Calu3 (cell line): ENCODE data around the gene TASP1. TPM values are rescaled to one million over a fixed set of nuclear protein-coding genes. Genes with fewer than 3 reads are reported as not detected.

Experiments used
- BruUV-seq: library from RNA; stranded (reverse); fragments of 400-500 nt; replicated peaks from 2 replicates; lab custom pipeline; 2021; lab: Mats Ljungman, UMichigan
- CTCF ChIA-PET: fragments of 300-600 bp; sonication (Branson Sonifier 250); formaldehyde crosslinking; loops from one replicate; lab custom pipeline; 2022; ENCODE audit warnings: antibody characterized with exemption; lab: Charles Lee
- DNase-seq: peaks from one replicate; pipeline ENCODE4 v3.0.0; 2022
- H3K27ac Mint-ChIP-seq: one replicate; pipeline ENCODE4 v1.8.0; 2022; ENCODE audit warnings: mixed read lengths; ENCODE audit not compliant: unreplicated experiment
- H3K27me3 Mint-ChIP-seq: one replicate; pipeline ENCODE4 v1.8.0; 2022; ENCODE audit warnings: mixed read lengths; ENCODE audit not compliant: unreplicated experiment
- H3K36me3 Mint-ChIP-seq: one replicate; pipeline ENCODE4 v1.8.0; 2022; ENCODE audit warnings: mild to moderate bottlenecking, moderate library complexity, mixed read lengths; ENCODE audit not compliant: insufficient read depth, unreplicated experiment
- H3K4me1 Mint-ChIP-seq: one replicate; pipeline ENCODE4 v1.8.0; 2022; ENCODE audit warnings: mild to moderate bottlenecking, low read depth, mixed read lengths; ENCODE audit not compliant: unreplicated experiment
- H3K4me3 Mint-ChIP-seq: one replicate; pipeline ENCODE4 v1.8.0; 2022; ENCODE audit warnings: mild to moderate bottlenecking, low read depth, moderate library complexity, mixed read lengths; ENCODE audit not compliant: unreplicated experiment
- H3K9me3 Mint-ChIP-seq: one replicate; pipeline ENCODE4 v1.8.0; 2022; ENCODE audit warnings: low read depth, mixed read lengths; ENCODE audit not compliant: unreplicated experiment
- CTCF ChIP-seq: fragments of 200-600 bp; IDR thresholded peaks from one replicate; pipeline ENCODE4 v1.8.0; 2022; ENCODE audit warnings: antibody characterized with exemption; ENCODE audit not compliant: unreplicated experiment
- intact Hi-C: fragments of 100-400 bp; cut with micrococcal nuclease; formaldehyde crosslinking; loops from one replicate; pipeline ENCODE4 v1.10.0; 2022; ENCODE audit not compliant: unreplicated experiment
- total RNA-seq: library from RNA; stranded (reverse); gene quantifications from 2 replicates; pipeline ENCODE4 v1.2.3, GENCODE V29; 2022

The TASP1 gene
- total RNA-seq, 1 experiment from 2014 or later, result 20.0 TPM

DNA sequence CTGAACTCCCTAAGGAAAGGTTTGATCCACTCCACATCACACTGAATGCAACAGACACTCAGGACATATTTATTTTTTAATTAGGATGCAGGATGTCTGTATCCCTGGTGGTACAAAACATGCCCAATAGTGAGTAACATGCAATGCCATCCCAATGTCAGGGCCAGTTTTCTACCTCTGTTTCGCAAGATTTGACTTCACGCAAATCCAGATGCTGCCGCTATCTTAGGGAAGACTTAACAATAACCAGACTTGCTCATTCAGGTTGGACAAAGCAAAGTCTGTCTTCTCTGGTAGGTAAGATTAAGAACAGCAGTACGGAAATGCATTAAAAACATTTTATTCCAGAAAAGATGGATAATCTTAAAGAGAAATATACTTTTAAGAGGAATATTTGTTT is 103.1 kb downstream of the TASP1 start:
- H3K4me3 Mint-ChIP-seq, result no peak overlapping the region
- BruUV-seq, result no TSS peak

DNA sequence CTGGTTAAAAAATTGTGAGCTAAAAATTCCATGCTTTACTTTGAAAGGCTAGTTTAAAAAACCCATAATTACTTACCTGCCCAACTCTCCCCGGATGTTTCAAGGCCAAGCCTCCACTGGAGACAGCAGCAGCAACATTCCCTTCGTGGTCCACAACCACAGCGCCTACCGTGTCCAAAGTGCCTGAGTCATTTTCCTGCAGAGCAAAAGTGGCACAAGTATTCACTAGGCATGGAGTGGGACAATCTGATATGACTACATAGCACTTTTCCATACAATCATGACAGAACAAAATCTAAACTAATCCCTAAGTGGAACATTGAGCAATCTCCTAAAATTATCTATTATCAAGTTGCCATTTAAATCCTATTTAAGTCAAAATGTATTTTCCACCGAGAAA is 104.8 kb downstream of the TASP1 start:
- no peaks in the 10 kb centered on the region for H3K36me3 Mint-ChIP-seq
- BruUV-seq, result no TSS peak
- no peaks in the 10 kb centered on the region for H3K9me3 Mint-ChIP-seq
- no peak for DNase-seq
- CTCF ChIA-PET, result no interaction called here
- no peaks in the 10 kb centered on the region for H3K27me3 Mint-ChIP-seq
- H3K27ac Mint-ChIP-seq, result no peak overlapping the region
- intact Hi-C loops, result no loop called here
- no peak for TF ChIP-seq CTCF
- H3K4me3 Mint-ChIP-seq, result no peak overlapping the region
- no peaks in the 10 kb centered on the region for H3K4me1 Mint-ChIP-seq

More for the DNA sequence above, 103.1 kb downstream of the TASP1 start:
- CTCF ChIA-PET, result no interaction called here
- no peak for DNase-seq
- no peaks in the 10 kb centered on the region for H3K36me3 Mint-ChIP-seq
- no peak overlapping the region for H3K27ac Mint-ChIP-seq
- no peaks in the 10 kb centered on the region for H3K27me3 Mint-ChIP-seq
- no peaks in the 10 kb centered on the region for H3K4me1 Mint-ChIP-seq
- intact Hi-C loops, result no loop called here
- no peak for TF ChIP-seq CTCF
- no peaks in the 10 kb centered on the region for H3K9me3 Mint-ChIP-seq

GRCh38 chr20:13530146-13530545 is 108.6 kb downstream of the TASP1 start:
- no peaks in the 10 kb centered on the region for H3K9me3 Mint-ChIP-seq
- H3K27me3 Mint-ChIP-seq, result no peaks in the 10 kb centered on the region
- peaks cover 7% of the 10 kb centered on the region for H3K4me1 Mint-ChIP-seq
- no peak overlapping the region for H3K27ac Mint-ChIP-seq
- TF ChIP-seq CTCF, result no peak
- no peak for DNase-seq
- no peaks in the 10 kb centered on the region for H3K36me3 Mint-ChIP-seq
- intact Hi-C loops, result no loop called here
- CTCF ChIA-PET, result no interaction called here
- BruUV-seq, result no TSS peak
- H3K4me3 Mint-ChIP-seq, result no peak overlapping the region

- no peak for DNase-seq
- Mint-ChIP-seq H3K36me3 (peaks cover 7% of the 10 kb centered on the region), H3K9me3 (peaks cover 2% of the 10 kb centered on the region), H3K4me3 (no peak overlapping the region), H3K4me1 (peaks cover 7% of the 10 kb centered on the region), H3K27me3 (no peaks in the 10 kb centered on the region), H3K27ac (no peak overlapping the region)
- no peak for TF ChIP-seq CTCF
- CTCF ChIA-PET, result no interaction called here
- intact Hi-C loops, result no loop called here
- BruUV-seq, result no TSS peak
Observed at GRCh38 chr20:13526551-13526950, 112.2 kb downstream of the TASP1 start.
